Adrenal gland (tissue), 5 donors: ENCODE results near the gene ITGB4.

ENCODE experiments used
- CTCF ChIP-seq, 6 experiments: fragments of 450-650 bp in 4 of 6; fragments of 200-600 bp in 2 of 6; sonication (generic) in 1 of 6; IDR thresholded peaks; 1 replicate in 5 of 6; 2 replicates in 1 of 6; pipeline versions ENCODE4 v1.5.1 to v1.8.0; 2016 to 2021; ENCODE audit warnings: antibody characterized with exemption in 6 of 6, mild to moderate bottlenecking in 2 of 6, moderate library complexity in 1 of 6
- POLR2A ChIP-seq, 2 donors: fragments of 450-650 bp; IDR thresholded peaks; one replicate each; pipeline ENCODE4 v1.6.1; 2017; ENCODE audit warnings: antibody characterized with exemption in 2 of 2, mild to moderate bottlenecking in 2 of 2, moderate library complexity in 1 of 2
- donor health status: DM: no; HTN: no; CAD: no.

- TF ChIP-seq CTCF (IDR thresholded peaks at IDR 0.05) (no peak), POLR2A (IDR thresholded peaks at IDR 0.05) (no peak)
These were observed 62.7 kb downstream of the ITGB4 start for GRCh38 chr17:75783803-75784472.
